CD4-positive, alpha-beta T cell treated with Interferon gamma for 1 hour (primary cell): ENCODE measurements around the gene BCAR3.
"Not testable (repeated sequence)": the region's sequence is repeated elsewhere in the genome, so short reads cannot be mapped to it uniquely, and the experiment has no call there.

Experiments used
- DNase-seq: peaks from one replicate; pipeline ENCODE4 v3.0.0-alpha.2; 2020

BCAR3 gene

DNA sequence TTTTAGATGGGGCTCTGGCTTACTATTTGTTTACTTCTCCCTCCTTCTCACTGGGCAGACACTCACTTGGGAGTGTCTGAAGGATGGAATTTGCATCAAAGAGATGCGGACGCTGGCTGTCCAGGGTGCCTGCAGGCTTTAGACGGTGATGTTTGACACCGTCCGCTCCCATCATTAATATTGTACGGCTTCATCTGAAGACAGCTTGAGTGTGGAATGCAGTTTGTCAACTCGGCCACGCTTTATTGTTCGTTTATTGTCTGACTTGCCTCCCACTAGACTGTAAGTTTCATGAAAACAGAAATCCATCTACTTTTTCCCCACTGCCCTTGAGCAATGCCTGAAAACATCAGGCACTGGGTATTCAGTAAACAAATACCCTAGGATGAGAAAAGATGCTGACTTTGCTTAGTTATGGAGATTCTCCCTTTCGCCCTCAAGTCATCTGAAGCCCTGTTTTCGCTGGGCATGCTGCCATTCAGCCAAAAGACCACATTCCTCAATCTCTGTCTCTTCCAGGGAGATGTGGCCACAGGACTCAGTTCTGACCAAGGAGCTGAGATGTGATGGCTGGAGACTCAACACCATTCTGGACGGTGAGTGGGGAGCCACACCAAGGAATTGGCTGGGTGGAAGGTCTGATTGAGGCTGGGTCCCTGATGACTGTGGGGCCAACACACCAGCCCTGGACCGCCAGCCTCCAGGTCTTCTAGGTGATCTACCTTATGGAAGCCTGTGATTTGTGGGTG is 87.6 kb downstream of the BCAR3 start:
- no peak for DNase-seq

DNA sequence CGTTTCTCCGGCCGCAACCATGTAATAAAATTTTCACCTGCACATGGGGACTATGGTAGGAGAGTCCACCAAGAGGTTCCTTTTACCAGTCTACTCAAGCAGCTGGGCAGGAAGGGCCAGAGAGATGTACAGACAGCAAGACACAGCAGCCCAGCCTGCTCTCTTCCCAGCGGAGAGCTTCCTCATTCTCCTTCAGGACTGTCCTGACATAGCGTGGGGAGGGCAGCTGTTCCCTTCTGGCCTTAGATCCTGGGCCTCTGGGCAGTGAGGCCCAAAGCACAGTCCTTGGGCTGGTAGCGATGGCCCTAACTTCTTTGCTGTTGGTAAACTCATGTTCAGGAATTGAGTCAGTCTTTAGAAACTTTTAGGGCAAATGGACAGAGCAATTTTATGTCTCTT is 89.1 kb downstream of the BCAR3 start:
- DNase-seq = no peak

GRCh38 chr1:93591676-93592550 is 89.7 kb downstream of the BCAR3 start:
- DNase-seq = peak; percentile 28

DNA sequence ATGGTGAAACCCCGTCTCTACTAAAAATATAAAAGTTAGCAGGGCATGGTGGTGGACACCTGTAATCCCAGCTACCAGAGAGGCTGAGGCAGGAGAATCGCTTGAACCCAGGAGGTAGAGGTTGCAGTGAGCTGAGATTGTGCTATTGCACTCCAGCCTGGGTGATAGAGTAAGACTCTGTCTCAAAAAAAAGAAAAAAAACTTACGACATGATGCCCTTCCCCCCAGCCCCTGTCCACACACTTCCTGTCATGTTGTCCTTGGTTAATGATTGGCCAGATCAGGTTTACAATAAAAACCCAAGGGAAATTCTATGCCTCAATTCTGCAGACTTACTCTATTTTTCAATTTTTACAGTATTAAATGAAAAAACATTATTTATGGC is 90.4 kb downstream of the BCAR3 start:
- DNase-seq = not testable (repeated sequence)

- DNase-seq = no peak
Observed at GRCh38 chr1:93588955-93589354, 92.7 kb downstream of the BCAR3 start.

GRCh38 chr1:93588206-93588605 is 93.4 kb downstream of the BCAR3 start:
- no peak for DNase-seq

- no peak for DNase-seq
Observed at GRCh38 chr1:93587354-93587753, 94.3 kb downstream of the BCAR3 start.

- no peak for DNase-seq
Observed at GRCh38 chr1:93585059-93585966, 96.3 kb downstream of the BCAR3 start.

DNA sequence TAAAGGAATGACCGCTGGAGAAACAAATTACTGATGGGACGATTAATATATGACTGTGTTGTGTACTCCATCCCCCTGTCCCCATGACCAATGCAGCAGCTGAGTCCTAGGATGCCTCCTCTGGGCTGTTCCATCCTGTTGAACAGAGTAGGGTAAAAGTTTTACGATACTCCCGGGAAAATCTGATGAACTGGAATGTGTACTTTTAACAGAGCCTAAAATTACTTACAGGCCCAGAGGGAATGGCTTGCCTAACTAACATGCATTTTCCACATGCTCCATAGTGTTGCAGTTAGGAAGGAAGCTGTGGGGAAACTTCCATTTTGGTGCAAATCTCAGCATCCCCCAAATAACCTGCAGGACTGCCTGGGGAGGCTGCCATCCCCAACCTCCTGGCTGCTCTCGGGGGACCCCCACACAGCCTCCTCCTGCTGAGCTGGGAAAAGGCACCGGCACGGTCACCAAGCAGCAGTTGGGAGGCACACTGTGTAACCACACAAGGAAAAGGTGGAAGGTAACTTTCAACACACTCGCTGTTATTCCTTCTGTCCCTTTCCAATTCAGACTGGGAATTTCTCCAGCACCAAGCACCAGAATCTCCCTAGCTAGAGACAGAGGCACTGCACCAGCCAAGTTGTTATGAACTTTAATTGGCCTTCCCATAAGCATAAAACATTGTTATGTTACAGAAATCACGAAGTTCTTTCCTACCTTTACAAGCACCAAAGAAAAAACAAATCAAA is 97.2 kb downstream of the BCAR3 start:
- DNase-seq = no peak

- DNase-seq = no peak
Observed at GRCh38 chr1:93581917-93582850, 99.5 kb downstream of the BCAR3 start.

DNA sequence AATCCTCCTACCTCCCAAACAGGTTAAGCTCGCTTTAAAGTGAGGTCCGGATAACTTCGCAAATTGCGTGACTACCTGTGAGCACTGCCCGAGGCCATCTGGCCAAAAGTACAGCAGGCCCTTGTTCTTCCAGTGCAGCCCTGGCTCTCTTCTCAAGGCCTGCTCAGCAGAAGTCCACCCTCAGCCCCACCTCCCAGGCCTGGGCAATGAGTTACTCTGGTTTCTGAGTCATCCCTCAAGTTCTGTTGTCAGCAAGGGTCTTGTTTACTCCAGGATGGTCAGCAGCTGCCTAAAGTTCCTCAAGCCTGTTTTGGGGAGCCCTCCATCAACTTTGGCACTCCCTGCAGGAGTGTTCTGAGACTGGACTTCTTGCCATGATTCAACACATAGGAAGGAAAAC is 101.7 kb downstream of the BCAR3 start:
- DNase-seq = no peak

- DNase-seq = no peak
Observed at GRCh38 chr1:93578911-93579825, 102.5 kb downstream of the BCAR3 start.

- no peak for DNase-seq
Observed at GRCh38 chr1:93578433-93578830, 103.2 kb downstream of the BCAR3 start.

GRCh38 chr1:93577536-93578432 is 103.9 kb downstream of the BCAR3 start:
- no peak for DNase-seq

GRCh38 chr1:93576746-93577145 is 104.9 kb downstream of the BCAR3 start:
- no peak for DNase-seq

DNA sequence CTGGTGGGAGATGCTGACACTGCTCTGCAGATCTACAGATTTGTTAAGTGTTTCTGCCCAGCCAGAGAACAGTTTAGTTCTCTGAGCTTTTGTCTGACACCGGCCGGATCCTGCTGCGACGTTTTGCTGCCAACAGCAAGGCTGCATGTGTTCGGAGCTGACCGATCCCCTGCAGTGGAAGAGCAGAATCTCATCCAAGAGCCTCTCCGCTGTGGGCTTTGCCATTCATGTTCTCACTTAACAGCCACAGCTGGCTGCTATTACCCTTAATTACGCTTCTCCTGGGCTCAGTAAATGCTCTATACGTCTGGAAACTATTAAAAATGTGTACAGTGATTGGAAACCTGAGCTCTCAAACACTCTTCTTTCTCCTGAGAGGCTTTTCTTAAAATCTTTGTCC is 105.3 kb downstream of the BCAR3 start:
- no peak for DNase-seq

GRCh38 chr1:93575621-93576284 is 105.9 kb downstream of the BCAR3 start:
- no peak for DNase-seq

DNA sequence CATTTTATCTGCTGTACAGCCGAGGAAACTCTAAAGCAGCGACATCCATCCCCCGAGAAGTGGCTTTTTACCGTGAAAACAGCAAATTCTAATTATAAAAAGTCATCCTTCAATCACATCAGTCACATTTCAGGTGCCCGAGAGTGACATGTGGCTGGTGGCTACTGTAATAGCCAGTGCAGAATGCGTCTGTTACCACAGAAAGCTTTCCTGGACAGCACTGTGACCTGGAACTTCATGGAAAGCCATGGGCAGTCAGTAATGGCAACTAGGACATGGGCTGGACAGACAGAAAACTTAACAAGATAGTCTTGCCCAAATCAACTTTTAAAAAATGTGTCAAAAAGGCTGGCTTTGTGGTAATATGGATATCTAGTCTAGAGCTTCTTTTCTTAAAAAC is 106.6 kb downstream of the BCAR3 start:
- DNase-seq = no peak
